GM21619 (cell line): ENCODE results near the gene BAIAP2L2.

Source experiments
- ATAC-seq: cut with Tn5 transposase; IDR thresholded peaks from one replicate; pipeline ENCODE4 v1.9.1; 2021; ENCODE audit not compliant: unreplicated experiment

Gene BAIAP2L2

DNA sequence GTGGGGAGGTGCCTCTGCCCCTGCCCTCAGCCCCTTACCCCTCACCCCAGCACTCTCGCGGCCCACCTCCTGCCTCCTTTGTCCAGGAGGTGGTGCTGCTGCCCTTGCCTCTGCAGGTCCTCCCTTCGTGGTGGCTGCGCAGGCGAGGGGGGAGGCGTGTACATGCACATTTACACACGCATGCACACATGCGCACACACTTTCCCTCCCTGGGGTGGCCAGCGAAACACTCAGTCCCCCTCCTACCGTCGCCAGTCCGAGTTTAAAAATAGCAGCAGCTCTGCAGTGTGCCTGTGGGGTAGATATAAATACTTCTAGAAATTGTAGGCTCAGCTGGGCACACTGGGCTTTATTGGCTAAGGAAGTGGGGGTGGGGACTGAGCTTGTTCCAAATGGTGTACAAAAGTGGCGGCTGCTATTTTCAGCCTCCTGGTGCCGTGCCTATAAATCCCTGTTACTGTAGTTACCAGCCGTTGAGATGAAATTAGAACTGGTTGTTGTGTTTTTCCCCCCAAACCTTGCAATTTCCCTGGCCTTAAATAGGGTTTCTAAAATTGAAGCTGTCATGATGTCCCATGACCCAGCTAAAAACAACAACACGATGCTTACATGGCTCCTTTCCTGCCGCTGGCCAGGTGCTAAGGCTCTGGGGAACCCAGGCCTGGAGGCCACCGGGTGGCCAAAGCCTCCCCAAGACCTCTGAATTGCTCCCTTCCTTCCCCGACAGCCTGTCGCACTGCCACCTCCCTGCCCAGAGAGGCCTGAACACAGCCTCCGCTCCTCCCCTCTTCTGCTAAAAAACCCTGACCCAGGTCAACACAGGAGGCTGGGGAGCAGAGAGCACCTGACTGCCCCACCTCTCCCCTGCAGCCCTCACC, 40.9 kb downstream of the BAIAP2L2 start:
- no peak for ATAC-seq

- ATAC-seq: no peak
Observed at GRCh38 chr22:38068641-38069371, 41.7 kb downstream of the BAIAP2L2 start.

DNA sequence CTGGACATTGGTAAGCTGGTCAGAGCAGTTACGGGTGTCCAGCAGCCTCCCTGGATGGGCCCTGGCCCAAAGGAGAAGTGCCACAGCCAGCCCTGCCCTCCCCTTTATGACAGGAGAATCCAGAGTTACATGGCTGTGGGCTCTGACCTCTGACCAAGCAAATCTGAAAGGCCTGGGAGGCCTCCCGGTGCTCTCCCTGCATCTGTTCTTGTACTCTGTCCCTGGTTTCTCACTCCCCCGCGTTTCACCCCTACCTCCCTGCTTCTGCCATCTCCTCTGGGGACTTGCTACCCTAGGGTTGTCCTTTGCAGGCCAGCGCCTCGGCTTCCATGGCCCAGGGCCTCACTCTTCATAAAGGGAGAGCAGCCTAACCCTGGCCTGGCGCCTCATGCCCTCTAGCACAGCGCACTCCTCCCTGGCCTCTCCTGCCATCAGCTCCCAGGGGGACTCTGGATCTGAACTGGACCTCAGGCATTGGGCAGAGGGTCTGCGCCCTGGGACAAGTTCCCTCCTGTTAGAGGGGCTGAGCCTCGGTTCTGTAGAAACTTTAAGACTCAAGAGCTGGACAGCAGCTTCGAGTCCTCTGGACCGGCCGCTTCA, 42.6 kb downstream of the BAIAP2L2 start:
- no peak for ATAC-seq

GRCh38 chr22:38067028-38067415, 43.5 kb downstream of the BAIAP2L2 start:
- ATAC-seq: no peak

DNA sequence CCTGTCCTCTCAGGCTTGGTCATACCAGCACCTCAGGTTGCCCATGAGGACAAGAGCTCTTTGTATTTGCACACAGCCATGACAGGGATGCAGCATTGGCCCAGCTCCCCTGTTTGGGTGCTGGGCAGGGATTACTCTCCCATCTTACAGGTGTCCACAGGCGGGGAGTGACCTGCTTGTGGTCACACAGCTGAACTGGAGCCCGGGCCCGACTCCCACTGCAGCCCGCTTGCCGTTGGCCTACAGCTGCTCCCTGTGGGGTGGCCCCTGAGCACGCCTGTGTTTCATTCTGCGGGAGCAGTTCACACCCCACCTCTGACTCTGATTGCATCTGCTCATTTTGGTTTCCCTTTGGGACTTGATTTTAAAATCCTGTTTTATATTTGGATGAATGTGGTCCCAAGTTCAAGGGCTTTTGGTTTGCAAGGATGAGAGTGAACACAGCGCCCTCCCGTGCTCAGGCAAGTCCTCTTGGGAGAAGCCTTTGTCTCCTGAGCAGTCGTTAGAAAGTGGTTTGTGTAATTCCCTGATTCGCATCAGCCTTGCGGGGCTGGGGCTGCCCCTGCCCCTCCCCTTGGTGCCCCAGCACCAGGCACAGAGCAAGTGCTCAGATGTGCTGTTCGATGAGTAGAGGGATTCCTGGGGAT, 44.0 kb downstream of the BAIAP2L2 start:
- ATAC-seq: no peak

- ATAC-seq: no peak
Observed at GRCh38 chr22:38065539-38065938, 44.9 kb downstream of the BAIAP2L2 start.

GRCh38 chr22:38062791-38063190, 47.7 kb downstream of the BAIAP2L2 start:
- no peak for ATAC-seq

DNA sequence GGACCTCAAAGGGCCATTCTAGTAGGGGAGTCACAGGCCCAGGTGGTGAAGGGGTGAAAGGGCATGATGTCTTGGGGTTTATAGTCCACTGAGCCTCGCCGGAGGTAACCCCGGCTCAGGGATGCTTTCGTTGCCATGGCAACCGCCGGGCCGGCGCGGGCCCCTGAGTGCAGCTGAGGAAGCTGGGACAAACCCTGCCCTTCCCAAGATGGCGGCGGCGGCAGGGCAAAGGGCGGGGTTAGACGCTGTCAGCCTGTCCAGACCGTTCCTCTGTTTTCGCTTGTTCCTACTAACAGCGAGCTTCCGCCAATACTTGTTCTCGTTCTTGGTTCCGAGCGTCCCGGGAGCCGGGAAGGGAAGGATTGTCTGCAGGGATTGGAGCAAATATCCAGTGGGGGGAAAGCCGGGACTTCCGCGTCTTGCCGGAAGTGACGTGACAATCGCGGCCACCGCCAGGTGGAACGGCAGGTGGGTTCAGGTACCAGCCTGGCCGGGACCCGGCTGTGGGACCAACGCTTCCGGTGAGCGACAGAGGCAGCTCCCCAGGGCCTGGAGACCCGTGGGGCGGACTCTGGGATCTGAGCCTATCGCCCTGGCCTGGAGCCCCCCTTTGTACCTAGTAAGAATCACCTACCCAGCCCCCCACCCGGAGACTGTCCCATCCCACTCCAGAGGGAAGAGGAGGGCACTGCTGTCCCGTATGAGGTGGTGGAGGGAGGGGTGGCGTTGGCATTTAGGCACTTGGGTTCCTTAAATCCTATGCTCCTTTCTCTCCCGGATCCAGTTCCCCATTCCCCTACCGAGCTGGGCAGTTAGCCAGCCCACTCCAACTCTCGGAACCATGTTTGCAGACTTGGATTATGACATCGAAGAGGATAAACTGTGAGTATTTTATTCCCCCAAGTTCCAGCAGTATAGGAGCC, 53.3 kb downstream of the BAIAP2L2 start, which contains the start of gene PICK1:
Gene PICK1, plus strand, starts transcription at position 436 of the 923 bp plus-strand sequence. Its CDS starts 406 bp downstream, at position 842.
- ATAC-seq: no peak

GRCh38 chr22:38051900-38052862, 58.3 kb downstream of the BAIAP2L2 start:
- no peak for ATAC-seq

DNA sequence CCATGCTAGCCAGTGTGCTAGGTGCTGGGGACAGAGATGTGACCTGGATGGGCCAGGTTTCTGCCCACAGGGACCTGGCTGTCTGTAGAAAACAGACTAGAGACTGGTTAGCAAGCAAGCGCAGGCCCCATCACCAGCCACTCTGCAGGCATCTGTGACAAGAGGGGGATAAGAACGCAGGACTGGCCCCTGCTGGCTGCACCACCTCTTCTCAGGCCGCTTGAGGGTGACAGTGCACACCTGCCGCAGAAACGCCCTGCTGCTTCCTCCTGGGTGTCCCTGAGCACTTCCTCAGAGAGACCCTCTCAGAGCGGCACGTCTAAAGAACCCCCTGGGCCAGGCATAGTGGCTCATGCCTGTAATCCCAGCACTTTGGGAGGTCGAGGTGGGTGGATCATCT, 59.2 kb downstream of the BAIAP2L2 start:
- ATAC-seq: no peak

GRCh38 chr22:38050720-38051119, 59.8 kb downstream of the BAIAP2L2 start:
- no peak for ATAC-seq

DNA sequence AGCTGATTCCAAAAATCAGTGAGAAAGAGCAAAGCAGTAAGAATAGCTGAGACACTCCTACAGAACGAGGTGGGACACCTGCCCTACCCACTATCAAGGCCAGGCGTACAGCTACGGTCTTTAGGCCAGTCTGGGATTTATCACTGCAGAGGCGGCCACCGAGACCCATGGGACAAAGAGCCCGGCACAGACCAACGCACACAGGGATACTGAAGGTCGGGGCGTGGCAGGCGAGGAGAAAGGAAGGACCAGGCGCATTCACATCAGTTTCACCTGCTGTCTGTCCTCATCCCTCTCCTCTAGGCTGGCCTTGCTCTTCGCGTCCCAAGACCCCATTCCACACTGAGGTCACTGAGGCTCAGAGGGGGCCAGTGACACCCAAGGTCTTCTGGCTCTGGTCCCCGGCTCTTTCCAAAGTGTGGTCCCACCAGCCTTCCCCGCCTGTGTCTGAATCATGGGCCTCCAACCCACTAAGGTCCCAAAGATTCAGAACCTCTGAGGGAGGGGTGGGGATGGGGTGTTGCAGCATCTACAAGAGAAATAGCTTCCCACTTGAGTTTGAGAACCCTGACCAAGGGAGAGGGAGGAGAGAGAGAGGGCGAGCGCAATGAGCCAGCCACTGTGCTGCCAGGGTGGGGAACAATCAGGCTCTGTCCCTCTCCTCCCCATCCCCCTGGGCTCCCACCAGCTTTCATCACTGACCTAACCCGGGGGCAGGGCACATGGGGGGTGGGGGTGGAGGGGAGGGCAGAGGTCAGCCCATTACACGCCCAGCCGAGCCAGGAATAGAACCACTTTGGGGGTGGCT, 60.5 kb downstream of the BAIAP2L2 start:
- ATAC-seq: no peak

GRCh38 chr22:38046070-38046748, 64.3 kb downstream of the BAIAP2L2 start:
- ATAC-seq: no peak

GRCh38 chr22:38043151-38044039, 67.1 kb downstream of the BAIAP2L2 start:
- ATAC-seq: no peak

GRCh38 chr22:38042488-38042790, 68.0 kb downstream of the BAIAP2L2 start:
- ATAC-seq: no peak

- ATAC-seq: no peak
Observed at GRCh38 chr22:38041760-38042487, 68.6 kb downstream of the BAIAP2L2 start.
